Measurements from ENCODE around the gene CHRNA10.
"Not testable (repeated sequence)": the region's sequence is repeated elsewhere in the genome, so short reads cannot be mapped to it uniquely, and the experiment has no call there.

Gene CHRNA10

DNA sequence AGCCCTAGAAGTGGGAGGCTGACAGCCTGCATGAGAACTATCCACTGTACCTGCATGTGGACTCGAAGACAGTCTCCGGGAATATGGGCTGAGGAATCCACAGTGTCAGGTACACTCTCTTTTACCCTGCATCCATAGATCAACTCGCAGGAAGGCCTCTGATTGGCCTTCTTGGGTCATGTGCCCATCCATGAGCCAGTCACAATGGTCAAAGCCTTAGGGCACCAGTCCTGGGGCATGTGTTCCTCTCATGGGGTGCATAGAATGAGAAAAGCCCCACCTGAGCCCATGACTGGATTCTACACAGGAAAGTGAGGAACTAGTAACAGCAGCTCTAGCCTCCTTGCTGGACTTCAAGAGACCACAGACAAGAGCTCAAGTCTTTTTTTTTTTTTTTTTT, 15.6 kb downstream of the CHRNA10 start:
- TF ChIP-seq POLR2A (IDR thresholded peaks at IDR 0.05; ENCODE audit: low read length) (no peak), GATA1 (IDR thresholded peaks at IDR 0.05; ENCODE audit: low read depth, low read length) (no peak)
- no peak for DNase-seq

DNA sequence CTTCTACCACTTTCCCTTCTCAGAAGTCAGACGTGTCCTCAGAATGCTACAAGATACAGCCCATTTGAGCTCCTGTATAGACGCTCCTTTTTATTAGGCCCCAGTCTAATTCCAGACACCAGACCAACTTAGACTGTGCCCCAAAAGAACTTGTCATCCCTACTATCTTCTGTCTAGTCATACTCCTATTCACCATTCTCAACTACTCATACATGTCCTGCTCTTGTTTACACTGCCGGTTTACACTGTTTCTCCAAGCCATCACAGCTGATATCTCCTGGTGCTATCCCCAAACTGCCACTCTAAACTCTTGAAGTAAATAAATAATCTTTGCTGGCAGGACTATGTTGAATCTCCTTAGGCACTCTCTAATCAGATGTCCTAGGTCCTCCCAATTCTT, 18.7 kb downstream of the CHRNA10 start:
- not testable (repeated sequence) for DNase-seq

DNA sequence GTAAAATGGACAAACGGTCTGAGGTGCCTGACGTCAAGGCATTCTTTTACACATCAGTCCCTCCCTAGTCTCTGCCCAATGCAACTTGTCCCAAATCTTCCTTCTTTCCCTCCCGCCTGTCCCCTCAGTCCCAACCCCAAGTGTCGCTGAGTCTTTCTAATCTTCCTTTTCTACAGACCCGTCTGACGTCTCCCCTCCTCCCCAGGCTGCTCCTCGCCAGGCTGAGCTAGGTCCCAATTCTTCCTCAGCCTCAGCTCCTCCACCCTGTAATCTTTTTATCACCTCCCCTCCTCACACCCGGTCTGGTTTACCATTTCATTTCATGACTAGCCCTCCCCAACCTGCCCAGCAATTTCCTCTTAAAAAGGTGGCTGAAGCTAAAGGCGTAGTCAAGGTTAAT, 21.8 kb downstream of the CHRNA10 start:
- DNase-seq = not testable (repeated sequence)

DNA sequence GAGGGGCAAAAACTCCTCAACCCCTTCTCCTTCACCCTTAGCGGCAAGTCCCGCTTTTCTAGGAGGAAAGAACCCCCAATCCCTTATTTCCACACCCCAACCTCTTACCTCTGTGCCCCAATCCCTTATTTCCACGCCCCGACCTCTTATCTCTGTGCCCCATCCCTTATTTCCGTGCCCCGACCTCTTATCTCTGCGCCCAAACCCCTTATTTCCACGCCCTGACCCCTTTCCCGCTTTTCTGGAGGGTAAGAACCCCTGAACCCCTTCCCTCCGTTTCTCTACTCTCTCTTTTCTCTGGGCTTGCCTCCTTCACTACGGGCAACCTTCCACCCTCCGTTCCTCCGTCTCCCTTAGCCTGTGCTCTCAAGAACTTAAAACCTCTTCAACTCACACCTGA, 22.3 kb downstream of the CHRNA10 start:
- not testable (repeated sequence) for DNase-seq

DNA sequence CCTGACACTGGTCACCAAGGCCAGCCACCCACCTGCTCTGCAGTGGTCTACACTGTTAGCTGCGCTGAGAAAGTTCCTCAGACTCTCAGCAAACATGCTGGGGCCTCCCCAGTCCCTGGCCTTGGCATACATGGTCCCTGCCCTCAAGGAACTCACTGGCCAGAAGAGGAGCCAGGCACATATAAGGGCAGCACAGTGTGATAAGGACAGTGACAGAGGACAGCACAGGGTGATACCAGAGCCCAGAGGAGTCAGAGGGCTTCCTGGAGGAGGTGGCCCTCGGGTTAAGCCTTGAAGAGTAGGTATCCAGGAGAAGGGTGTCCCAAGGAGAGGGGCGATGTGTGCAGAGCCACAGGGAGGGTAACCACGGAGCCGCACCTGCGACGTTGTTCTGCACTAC, 25.6 kb downstream of the CHRNA10 start:
- no peak for DNase-seq
- no peak for TF ChIP-seq POLR2A (IDR thresholded peaks at IDR 0.05; ENCODE audit: low read length)
- TF ChIP-seq GATA1 (IDR thresholded peaks at IDR 0.05; ENCODE audit: low read depth, low read length) = no peak

DNA sequence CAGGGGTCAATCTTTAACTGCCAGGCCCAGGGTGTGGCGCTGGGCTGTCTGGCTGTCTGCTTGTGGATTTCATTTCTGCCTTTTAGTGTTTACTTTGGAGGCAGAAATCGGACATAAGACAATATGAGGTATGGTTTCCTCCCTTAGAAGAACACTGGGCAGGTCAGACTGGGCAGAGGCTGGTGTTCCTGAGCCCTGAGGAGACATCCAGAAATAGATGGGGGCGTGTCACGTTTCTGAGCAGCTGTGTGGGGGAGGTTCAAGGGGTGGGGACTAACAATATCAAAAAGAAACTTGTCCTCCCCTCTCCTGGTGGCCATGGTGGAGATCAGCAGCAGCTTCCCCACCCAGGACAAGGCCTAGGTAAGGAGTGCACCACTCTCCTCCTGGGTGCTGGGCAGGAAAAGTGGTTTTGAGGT, 26.4 kb downstream of the CHRNA10 start, which contains the start of gene ART1:
TSS of gene ART1 (plus strand) at position 312 of the 419 bp plus-strand sequence. CDS start 14,086 bp downstream, outside the sequence.
- peak; percentile 32 to 54 for DNase-seq
- TF ChIP-seq POLR2A (IDR thresholded peaks at IDR 0.05; ENCODE audit: low read length) (no peak), GATA1 (IDR thresholded peaks at IDR 0.05; ENCODE audit: low read depth, low read length) (no peak)

DNA sequence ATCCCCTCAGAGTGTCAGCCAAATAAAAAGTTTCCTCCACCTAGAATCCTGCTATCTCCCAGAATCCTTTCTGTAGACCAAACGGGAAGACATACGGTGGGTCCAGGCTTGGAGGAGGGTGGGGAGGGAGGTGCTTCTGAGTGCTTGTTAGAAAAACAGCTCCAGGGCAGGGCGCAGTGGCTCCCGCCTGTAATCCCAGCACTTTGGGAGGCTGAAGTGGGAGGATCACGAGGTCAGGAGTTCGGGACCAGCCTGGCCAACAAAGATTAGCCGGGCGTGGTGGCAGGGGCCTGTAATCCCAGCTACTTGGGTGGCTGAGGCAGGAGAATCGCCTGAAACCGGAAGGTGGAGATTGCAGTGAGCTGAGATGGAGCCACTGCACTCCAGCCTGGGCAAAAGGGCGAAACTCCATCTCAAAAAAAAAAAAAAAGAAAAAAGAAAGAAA, 28.1 kb downstream of the CHRNA10 start:
- peak in 1 of 2 experiments; percentile 17 for DNase-seq

DNA sequence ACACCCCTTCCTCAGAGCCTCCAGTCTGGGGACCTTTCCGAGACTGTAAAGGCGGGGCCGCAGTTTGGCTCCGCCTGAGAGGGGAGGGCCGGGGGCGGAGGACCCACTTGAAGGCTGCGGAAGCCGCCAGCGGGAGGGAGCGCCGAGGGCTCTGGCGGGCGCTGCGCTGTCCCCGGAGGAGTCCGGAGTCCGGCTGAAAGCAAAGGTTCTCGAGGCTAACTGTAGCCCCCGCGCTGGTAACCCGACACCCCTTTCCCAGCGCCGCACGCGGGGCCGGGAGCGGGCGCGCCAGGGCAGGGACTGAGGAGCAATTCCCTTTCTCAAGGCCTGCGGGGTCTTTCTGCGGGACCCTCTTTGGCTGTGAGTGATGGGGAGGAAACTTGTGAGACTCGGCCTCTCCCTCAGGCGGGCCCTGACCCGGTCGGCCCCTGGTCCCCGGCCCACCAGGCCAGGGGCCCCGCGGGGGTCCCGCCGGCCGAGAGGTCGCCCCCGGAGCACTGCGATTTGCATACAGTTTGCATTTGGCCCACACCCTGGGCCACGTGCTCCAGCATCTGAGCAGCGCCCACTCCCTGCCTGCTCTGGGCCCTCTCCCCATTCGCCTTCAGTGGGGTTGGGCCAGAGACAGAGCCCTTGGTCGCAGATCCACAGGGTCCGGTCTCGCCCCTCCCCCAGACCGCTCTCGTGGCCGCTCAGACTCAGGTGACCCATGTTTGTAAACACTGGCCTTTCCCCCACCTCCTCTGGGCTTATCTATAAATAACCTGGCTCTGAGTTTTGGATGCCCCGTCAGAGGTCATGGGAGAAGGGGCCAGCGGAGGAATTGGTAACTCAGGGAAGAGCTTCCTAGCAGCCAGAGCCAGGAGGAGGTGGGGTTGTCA, 28.9 kb downstream of the CHRNA10 start:
- peak; percentile 67 to 69 for DNase-seq
- no peak for TF ChIP-seq GATA1 (IDR thresholded peaks at IDR 0.05; ENCODE audit: low read depth, low read length)
- TF ChIP-seq POLR2A (IDR thresholded peaks at IDR 0.05; ENCODE audit: low read length) = no peak

DNA sequence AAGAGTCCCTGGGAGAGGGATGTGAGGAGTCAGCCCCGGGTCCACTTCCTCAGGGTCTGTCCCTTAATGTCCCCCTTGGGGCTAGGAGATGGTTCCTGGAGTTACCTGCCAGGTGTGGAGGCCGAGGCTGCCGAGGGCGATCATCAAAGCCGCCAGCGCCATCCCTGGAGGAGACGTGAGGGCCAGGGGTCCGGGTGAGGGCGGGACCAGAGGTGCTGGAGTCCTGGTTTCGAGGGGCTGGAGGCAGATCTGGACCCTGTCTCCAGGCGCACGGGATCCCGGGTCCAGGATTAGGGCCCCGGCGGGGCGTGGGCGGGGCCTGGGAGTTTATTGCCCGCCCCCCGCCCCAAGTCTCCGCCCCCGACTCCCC, 29.5 kb downstream of the CHRNA10 start, which contains the start of gene ART5:
TSS of gene ART5 (minus strand) at position 292 of the 370 bp plus-strand sequence. CDS start at position 162, 130 bp downstream.
- no peak for DNase-seq
- TF ChIP-seq GATA1 (IDR thresholded peaks at IDR 0.05; ENCODE audit: low read depth, low read length) (no peak), POLR2A (IDR thresholded peaks at IDR 0.05; ENCODE audit: low read length) (no peak)

DNA sequence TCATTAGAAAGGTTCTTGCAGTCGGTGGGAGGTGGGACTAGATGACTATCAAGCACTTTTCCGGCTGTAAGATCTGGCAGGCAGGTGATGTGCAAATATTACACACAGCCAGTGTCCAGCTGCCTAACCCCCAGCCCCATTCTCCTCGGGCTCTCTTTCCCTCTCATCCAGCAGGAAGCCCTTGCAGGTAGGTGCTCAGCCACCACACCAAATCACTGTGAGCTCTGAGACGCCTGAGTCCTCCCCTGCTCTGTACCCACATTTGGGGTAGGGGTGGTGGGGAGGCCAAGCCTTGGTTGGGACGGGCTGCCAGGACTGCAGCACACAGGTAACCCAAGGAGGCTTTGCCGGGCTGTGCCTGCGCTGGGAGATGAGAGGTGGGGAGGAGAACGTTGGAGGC, 30.0 kb downstream of the CHRNA10 start:
- no peak for DNase-seq
- TF ChIP-seq GATA1 (IDR thresholded peaks at IDR 0.05; ENCODE audit: low read depth, low read length) = no peak
- no peak for TF ChIP-seq POLR2A (IDR thresholded peaks at IDR 0.05; ENCODE audit: low read length)

DNA sequence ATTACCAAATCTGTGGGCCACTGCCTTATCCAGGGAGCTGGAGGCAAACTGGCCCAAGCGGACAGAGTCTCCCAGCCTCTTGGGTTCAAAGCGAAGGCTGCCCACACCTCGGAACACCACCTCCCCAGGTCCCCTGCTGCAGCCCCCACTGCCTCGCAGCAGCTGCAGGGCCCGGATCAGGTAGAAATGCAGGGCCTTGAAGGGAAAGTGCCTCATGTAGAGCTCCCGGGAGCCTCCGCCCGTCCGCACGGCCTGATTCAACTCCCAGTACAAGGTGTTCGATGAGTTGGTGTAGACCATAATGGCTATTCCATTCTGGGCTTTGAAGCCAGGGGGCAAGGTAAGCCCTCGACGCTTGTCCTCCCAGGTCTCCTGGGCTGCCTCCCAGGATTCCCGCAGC, 31.3 kb downstream of the CHRNA10 start:
- TF ChIP-seq GATA1 (IDR thresholded peaks at IDR 0.05; ENCODE audit: low read depth, low read length) = no peak
- TF ChIP-seq POLR2A (IDR thresholded peaks at IDR 0.05; ENCODE audit: low read length) = no peak
- no peak for DNase-seq

DNA sequence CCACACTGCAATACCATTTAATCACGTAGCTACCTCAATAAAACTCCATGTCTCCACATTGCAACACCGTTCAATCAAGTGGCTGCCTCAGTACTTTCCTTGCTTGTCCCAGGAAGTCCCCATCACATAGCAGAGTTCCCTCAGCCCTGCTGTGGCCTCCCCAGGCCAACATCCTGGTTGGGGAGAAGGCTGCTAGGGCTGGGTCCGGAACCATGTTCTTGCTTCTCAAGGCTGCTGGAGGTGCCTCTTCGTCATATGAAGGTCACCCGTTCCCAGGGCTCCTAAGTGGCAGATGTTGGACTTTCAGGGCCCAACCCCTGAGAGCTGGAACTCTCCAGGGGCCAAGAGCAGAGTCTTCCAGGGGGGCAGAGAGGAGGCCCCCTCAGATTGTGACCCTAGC, 32.7 kb downstream of the CHRNA10 start:
- TF ChIP-seq GATA1 (IDR thresholded peaks at IDR 0.05; ENCODE audit: low read depth, low read length) = no peak
- TF ChIP-seq POLR2A (IDR thresholded peaks at IDR 0.05; ENCODE audit: low read length) = no peak
- no peak for DNase-seq

DNA sequence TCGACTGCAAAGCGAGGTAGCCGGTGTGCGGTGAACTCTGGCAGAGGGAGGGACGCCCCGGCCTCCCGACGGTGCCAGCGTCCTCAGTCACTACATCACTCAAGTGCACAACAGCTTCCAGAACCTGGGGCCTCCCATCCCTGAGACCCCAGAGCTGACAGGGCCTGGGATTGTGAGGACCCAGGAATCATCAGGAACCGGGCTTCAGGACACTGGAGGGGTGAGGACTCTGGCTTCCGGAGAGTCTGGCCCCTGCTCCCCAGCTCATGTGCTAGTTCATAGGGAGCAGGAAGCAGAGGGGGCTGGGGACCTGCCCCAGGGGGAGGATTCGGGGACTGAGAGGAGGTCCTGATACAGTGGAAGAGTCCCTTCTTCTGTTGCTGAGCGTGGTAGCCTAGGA, 34.0 kb downstream of the CHRNA10 start:
- DNase-seq = no peak
- TF ChIP-seq POLR2A (IDR thresholded peaks at IDR 0.05; ENCODE audit: low read length) (no peak), GATA1 (IDR thresholded peaks at IDR 0.05; ENCODE audit: low read depth, low read length) (no peak)

DNA sequence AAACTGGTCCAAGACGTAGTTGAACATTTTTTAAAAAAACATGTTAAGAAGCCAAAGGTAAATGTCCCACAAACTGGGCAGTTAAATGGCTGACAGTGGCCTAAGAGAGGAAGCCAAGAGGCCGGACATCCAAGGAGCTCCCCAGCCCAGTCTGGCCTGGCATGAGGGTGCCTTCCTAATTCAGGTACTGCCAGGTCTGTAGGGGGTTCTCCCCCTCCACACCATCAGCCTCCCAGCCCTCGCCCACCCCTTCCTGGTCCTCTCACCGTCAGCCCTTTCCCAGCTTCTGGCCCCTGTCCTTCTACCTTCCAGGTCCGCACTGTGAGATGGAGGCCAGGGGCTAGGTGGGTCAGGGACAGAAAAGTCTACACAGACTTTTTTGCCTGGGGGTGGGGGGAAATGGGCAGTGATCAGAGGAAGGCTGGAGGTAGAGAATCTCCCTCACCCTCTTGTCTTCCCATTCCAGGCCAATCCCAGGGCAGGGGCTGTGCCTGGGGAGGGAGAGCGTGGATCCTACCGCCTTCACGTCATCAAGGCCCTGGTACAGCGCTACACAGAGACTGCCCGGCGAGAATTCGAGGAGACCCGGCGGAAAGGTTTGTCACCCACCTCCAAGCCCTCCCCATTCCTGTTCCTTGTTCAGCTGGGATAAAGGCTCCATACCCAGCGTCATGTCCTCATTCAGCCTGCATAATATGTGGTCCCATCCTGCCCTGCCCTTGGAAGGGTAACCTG, 35.4 kb downstream of the CHRNA10 start:
- TF ChIP-seq POLR2A (IDR thresholded peaks at IDR 0.05; ENCODE audit: low read length) (no peak), GATA1 (IDR thresholded peaks at IDR 0.05; ENCODE audit: low read depth, low read length) (no peak)
- DNase-seq = no peak

DNA sequence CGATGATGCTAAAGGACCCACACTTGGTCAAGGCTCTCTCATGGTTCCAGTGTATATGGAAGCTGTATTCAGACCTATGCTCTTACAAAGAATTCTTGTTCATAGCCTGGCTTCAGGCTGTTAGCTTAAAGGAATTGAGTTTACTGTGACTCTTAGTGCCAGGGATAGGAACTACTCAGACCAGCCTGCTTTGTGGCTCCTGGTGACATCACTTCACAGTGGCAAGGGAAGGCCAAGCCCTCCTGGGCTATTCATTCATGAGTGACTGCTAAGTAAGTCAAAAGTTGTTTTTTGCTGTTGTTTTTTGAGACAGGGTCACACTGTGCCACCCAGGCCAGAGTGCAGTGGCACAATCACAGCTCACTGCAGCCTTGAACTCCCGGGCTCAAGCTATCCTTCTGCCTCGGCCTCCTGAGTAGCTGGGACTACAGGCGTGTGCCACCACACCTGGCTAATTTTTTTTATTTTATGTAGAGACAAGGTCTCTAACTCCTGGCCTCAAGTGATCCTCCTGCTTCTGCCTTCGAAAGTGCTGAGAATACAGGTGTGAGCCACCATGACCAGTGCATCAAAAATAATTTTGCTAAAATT, 39.0 kb downstream of the CHRNA10 start:
- DNase-seq = no peak
- TF ChIP-seq GATA1 (IDR thresholded peaks at IDR 0.05; ENCODE audit: low read depth, low read length) (no peak), POLR2A (IDR thresholded peaks at IDR 0.05; ENCODE audit: low read length) (no peak)

Data from erythroblast (primary cell).